IMR-90 (cell line): Measurements from ENCODE around the gene HEY2.

Experiments used
- CEBPB ChIP-seq: IDR thresholded peaks from 2 replicates; pipeline ENCODE4 v1.6.1; 2012; ENCODE audit warnings: low read depth, low read length, improper control_type of control experiment
- CTCF ChIP-seq: conservative IDR thresholded peaks from 2 replicates; pipeline ENCODE4 v1.5.1; 2012; ENCODE audit warnings: mild to moderate bottlenecking, low read depth, low read length, improper control_type of control experiment
- FOS ChIP-seq: fragments of 150-350 bp; IDR thresholded peaks from 2 replicates; pipeline ENCODE4 v1.6.1; 2016; ENCODE audit warnings: low read depth, low read length
- POLR2A ChIP-seq: IDR thresholded peaks from 2 replicates; pipeline ENCODE4 v1.6.1; 2012; ENCODE audit warnings: mild to moderate bottlenecking, low read depth, low read length

- no peak for TF ChIP-seq CTCF
- TF ChIP-seq POLR2A, result no peak
- no peak for TF ChIP-seq CEBPB
- no peak for TF ChIP-seq FOS
Measured at GRCh38 chr6:125759184-125759902, 9.9 kb downstream of the HEY2 start.
